Pulmonary artery endothelial cell (primary cell): ENCODE results near the gene SOS1. TPM values are rescaled to one million over a fixed set of nuclear protein-coding genes. Genes with fewer than 3 reads are reported as not detected.
"Not testable (repeated sequence)": the region's sequence is repeated elsewhere in the genome, so short reads cannot be mapped to it uniquely, and the experiment has no call there.

ENCODE experiments used
- DNase-seq: peaks from one replicate; pipeline ENCODE4 v3.0.0-alpha.2; 2011; ENCODE audit warnings: low read depth, low spot score
- total RNA-seq: library from RNA; depleted of rRNA; stranded (reverse); fragments of >200 nt; gene quantifications from 2 replicates; pipeline ENCODE4 v1.2.3, GENCODE V29; 2014

Gene SOS1
- total RNA-seq, 1 donor from 2014 or later, result 13.3 TPM

GRCh38 chr2:38975042-38975441 is 145.8 kb downstream of the SOS1 start:
- DNase-seq, result no peak

DNA sequence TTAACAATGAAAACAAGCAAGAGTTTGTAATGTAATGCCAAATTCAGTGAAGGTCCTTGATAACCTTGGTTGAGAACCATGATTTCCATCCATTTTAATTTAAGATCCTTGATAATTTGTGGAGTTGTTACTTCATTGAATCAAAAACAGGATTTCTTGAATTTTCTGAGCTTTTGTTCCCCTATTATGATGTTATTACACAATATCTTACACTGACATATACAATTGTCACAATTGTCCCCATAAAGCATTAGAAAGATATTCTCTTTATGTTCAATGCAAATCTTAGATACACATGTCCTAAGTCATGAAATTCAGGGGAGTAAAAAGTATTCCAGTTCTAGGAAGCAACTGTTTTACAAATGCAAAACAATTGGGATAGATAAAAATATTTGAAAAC is 147.6 kb downstream of the SOS1 start:
- no peak for DNase-seq

DNA sequence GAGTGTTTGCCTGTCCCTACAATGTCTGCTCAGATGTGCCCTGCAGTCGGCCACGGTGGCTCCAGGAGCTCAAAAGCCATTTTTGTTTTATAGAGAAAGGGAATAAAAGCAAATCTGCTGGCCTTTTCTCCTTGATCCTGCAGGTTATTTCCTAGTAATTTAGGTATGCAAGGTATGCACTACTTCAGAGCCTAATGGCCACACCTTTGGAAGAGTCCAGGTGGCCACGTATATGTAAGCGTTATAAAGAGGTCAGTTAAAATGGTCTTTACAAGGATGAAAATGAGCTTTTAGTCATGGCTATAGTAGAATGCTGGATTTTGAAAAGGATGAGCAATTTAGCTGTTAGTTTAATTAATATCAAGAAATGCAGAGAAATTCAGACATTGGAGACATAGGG is 149.5 kb downstream of the SOS1 start:
- no peak for DNase-seq

GRCh38 chr2:38968021-38968420 is 152.8 kb downstream of the SOS1 start:
- no peak for DNase-seq

GRCh38 chr2:38966678-38967077 is 154.2 kb downstream of the SOS1 start:
- no peak for DNase-seq

GRCh38 chr2:38966006-38966405 is 154.8 kb downstream of the SOS1 start:
- DNase-seq, result no peak

GRCh38 chr2:38960609-38961320 is 160.1 kb downstream of the SOS1 start:
- DNase-seq, result no peak

DNA sequence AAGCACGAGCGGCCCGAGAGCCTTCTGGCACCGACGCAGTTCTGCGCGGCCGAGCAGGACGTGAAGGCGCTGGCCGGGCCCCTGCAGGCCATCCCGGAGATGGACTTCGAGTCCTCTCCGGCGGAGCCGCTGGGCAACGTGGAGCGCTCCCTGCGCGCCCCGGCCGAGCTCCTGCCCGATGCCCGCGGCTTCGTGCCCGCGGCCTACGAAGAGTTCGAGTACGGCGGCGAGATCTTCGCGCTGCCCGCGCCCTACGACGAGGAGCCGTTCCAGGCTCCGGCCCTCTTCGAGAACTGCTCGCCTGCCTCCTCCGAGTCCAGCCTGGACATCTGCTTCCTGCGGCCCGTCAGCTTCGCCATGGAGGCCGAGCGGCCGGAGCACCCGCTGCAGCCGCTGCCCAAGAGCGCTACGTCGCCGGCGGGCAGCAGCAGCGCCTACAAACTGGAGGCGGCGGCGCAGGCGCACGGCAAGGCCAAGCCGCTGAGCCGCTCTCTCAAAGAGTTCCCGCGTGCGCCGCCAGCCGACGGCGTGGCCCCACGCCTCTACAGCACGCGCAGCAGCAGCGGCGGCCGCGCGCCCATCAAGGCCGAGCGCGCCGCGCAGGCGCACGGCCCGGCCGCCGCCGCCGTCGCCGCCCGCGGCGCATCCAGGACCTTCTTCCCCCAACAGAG is 160.8 kb downstream of the SOS1 start:
- DNase-seq, result peak; percentile 60

DNA sequence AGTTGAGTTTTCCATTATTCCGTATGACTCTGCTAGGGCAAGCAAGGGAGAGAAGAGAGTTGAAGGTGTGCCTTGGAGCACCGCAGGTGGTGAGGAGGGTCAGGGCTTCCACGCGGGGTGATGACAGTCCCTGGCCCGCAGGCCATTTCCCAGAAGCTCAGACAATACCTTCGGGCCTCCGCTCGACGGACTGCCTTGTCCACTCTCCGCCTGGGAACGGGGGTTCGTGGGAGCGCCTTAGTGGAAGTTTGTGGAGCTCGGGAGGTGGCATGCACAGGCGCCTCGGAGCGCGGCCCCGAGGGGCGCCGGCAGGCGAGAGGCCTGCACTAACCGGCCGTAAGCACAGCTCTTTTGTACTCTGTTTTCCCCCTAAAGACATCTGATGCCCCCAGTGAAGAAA is 161.4 kb downstream of the SOS1 start:
- no peak for DNase-seq

DNA sequence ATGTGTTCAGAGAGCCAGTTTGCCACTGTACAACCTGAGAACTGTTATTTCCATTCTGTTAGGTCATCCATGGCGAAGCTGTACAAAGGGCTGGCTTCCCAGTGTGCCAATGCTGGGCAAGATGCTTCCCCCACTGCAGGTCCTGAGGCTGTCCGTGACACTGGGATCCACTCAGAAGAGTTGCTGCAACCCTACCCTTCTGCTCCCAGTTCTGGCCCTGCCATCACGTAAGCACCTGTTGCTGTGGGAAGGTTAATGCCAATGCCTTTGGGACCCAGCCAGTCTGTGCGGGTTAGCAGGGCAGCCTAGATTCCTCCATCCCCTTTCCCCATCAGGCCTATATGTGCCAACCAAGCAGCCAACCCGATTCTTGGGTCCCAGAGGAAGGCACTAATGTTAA is 162.9 kb downstream of the SOS1 start:
- DNase-seq, result no peak

- no peak for DNase-seq
These were observed 169.1 kb downstream of the SOS1 start for GRCh38 chr2:38951766-38952165.

- DNase-seq, result no peak
These were observed 171.9 kb downstream of the SOS1 start for GRCh38 chr2:38948995-38949394.

- DNase-seq, result no peak
These were observed 172.4 kb downstream of the SOS1 start for GRCh38 chr2:38948387-38948882.

DNA sequence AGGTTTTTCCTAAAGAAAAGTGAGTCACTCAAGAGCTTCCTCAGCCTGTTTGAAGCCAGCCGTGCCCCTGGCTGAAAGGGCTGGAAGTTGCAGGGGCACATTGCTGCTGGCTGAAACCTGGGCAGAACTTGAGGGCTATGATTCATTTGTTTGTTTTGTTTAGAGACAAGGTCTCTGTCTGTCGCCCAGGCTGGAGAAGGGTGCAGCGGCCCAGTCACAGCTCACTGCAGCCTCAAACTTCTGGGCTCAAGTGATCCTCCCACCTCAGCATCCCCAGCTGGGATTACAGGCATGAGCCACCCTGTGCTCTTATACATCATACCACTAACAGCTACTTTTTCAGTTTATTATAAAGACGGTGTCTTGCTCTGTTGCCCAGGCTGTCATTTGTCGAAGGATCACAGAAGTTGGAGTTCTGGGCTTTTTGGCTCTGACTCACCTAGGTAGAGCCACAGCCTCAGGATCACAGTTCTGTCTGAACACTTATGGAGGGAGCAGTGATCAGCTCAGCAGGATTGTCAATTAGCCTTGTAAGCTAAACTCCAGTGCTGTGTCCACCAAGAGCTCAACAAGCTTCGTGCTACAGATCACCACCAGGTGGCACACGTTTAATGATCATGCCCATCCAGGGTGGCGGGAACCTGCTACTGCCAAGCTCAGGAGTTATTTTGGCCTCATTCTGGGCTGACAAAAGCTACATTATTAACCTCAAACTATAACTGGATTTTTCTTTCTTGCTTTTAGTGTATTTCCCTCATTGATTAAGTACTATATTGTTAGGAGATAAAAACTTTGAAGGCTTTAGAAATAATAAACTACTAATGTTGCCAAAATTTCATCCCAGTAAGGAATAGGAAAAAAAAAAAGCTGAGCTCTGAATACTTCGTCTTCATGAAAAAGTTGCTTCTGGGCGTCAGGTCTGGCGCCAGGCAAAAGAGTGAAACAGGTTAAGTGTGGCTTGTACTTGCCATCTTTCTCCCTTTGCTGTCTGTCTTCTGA is 173.3 kb downstream of the SOS1 start:
- peak; percentile 54 for DNase-seq

DNA sequence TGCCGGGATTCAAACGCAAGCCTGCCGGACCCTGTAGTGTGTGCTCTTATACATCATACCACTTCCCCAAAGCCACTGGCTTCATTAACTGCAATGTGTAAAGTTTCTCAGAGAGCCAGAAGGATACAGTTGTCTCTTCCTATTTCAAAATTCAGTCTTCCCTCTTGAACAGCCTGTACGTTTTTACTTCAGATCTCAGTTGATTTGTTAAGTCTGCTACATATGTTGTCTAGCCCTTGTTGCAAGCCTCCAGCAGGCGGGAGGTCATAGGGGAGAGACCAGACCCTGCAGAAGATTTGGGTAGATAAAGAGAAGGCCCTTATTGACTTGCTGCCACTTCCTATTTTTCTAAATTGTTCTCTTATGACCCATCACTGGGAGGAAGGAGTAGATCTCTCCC is 174.9 kb downstream of the SOS1 start:
- DNase-seq, result no peak

DNA sequence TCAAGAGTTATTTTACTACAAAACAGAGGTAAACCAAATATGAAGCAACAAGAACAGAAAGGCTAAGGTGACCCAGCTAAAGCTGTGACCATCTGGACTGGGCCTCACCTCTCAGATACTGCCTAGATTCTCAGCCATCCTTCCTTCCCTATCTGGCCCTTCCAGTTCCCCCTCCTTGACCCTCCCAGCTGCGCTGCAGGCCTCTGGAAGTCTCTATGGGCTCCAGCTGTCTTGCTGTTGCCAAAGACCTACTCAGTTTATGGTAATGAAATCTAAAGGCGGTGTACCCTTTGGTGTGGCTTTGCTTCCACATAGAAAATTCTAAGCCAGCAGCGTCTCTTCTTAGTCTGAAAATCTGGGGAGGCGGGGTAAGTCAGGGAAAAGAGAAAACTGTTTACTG is 175.5 kb downstream of the SOS1 start:
- no peak for DNase-seq

GRCh38 chr2:38943784-38944183 is 177.1 kb downstream of the SOS1 start:
- no peak for DNase-seq

GRCh38 chr2:38940746-38941145 is 180.1 kb downstream of the SOS1 start:
- DNase-seq, result no peak

- no peak for DNase-seq
These were observed 183.3 kb downstream of the SOS1 start for GRCh38 chr2:38937548-38937947.

GRCh38 chr2:38936516-38936915 is 184.3 kb downstream of the SOS1 start:
- DNase-seq, result not testable (repeated sequence)

DNA sequence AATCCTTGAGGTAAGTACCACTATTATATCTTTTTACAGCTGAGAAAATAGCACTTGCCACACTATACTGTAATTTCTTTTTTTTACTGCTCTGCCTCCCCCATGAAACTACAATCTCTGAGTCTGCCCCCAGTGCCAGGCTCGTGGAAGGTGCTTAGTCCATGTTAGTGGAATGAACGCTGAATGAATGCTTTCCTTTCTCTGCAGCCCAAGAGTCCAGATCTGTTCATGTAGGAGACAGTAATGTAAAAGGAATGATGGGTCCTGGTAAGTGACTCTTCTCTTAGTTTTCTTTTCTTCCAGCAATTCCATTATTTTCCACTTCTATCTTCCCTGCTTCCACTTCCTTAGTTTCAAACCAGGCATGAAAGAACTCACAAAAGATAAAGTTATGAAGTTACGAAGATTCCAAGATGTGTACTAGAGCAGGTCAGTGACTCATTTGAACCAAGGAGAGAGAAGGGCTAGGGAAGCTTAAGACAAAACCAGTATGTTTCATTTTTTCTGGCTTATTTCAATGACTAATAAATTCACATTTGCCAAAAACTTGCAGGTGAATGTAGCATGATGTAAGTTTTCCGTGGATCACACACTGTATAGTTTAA is 185.2 kb downstream of the SOS1 start:
- no peak for DNase-seq
